GM12878 (cell line): Measurements from ENCODE around the gene TMPRSS6. TPM values are rescaled to one million over a fixed set of nuclear protein-coding genes. Genes with fewer than 3 reads are reported as not detected.

ENCODE experiments used
- ATAC-seq: fragments of 200-7000 bp; cut with Tn5 transposase; 3 replicates; pipeline ENCODE4 v1.9.1; 2020; ENCODE audit warnings: mild to moderate bottlenecking, moderate library complexity
- BruUV-seq: library from RNA; stranded (reverse); fragments of 400-500 nt; replicated peaks from 2 replicates; lab custom pipeline; 2021; lab: Mats Ljungman, UMichigan
- CTCF ChIA-PET: fragments of 300-600 bp; sonication (Branson Sonifier 250); formaldehyde crosslinking; extraction: SDS; loops from one replicate; lab custom pipeline; 2021; ENCODE audit warnings: inconsistent platforms; lab: Yijun Ruan, JAX
- POLR2A ChIA-PET: fragments of 350-600 bp; formaldehyde crosslinking; extraction: SDS; loops from one replicate; lab custom pipeline; 2021; ENCODE audit warnings: inconsistent platforms; lab: Charles Lee
- RAD21 ChIA-PET: fragments of 300-600 bp; sonication (Branson Sonifier 250); formaldehyde crosslinking; loops from one replicate; lab custom pipeline; 2023; ENCODE audit warnings: antibody characterized with exemption; ENCODE audit not compliant: unreplicated experiment; lab: Charles Lee
- SMC1A ChIA-PET: fragments of 300-600 bp; sonication (Branson Sonifier 250); formaldehyde crosslinking; loops from one replicate; lab custom pipeline; 2023; ENCODE audit not compliant: unreplicated experiment, uncharacterized antibody; lab: Charles Lee
- DNase-seq: peaks from one replicate; pipeline ENCODE4 v3.0.0-alpha.2; 2011; ENCODE audit warnings: low read depth, low spot score
- FAIRE-seq: peaks from 3 replicates; lab custom pipeline; 2011; peaks lifted over from hg19 to GRCh38; lab: Jason Lieb, UNC
- H2AFZ ChIP-seq: 2 replicates; pipeline ENCODE4 v1.6.0; 2011; ENCODE audit warnings: low read depth, low read length, control low read depth; ENCODE audit not compliant: control insufficient read depth
- H3K27ac ChIP-seq: 2 replicates; pipeline ENCODE4 v1.5.1; 2011; ENCODE audit warnings: control low read depth; ENCODE audit not compliant: control insufficient read depth, insufficient read depth
- H3K27me3 ChIP-seq, 2 experiments: replicated peaks in 1 of 2; 2 replicates each; pipeline versions ENCODE4 v1.6.0 to v1.6.1; 2011; ENCODE audit warnings: low read length in 1 of 2; ENCODE audit not compliant: control insufficient read depth in 2 of 2, insufficient read depth in 2 of 2
- H3K36me3 ChIP-seq, 2 experiments: 2 replicates each; pipeline ENCODE4 v1.5.1; 2011; ENCODE audit warnings: low read length in 1 of 2; ENCODE audit not compliant: control insufficient read depth in 2 of 2, insufficient read depth in 2 of 2
- H3K4me1 ChIP-seq: 2 replicates; pipeline ENCODE4 v1.6.1; 2011; ENCODE audit warnings: mild to moderate bottlenecking, low read length, moderate library complexity, mixed read lengths; ENCODE audit not compliant: control insufficient read depth, insufficient read depth
- H3K4me2 ChIP-seq: 2 replicates; pipeline ENCODE4 v1.6.0; 2011; ENCODE audit warnings: control low read depth; ENCODE audit not compliant: control insufficient read depth, insufficient read depth
- H3K4me3 ChIP-seq: fragments of 200-600 bp; sonication (generic); 2 replicates; pipeline ENCODE4 v1.5.1; 2016
- H3K79me2 ChIP-seq: 2 replicates; pipeline ENCODE4 v1.6.0; 2011; ENCODE audit warnings: low read length; ENCODE audit not compliant: control insufficient read depth, insufficient read depth
- H3K9ac ChIP-seq: 2 replicates; pipeline ENCODE4 v1.8.0; 2011; ENCODE audit warnings: low read length, control low read depth, mixed read lengths; ENCODE audit not compliant: control insufficient read depth, insufficient read depth
- H3K9me3 ChIP-seq: replicated peaks from 3 replicates; pipeline ENCODE4 v1.5.1; 2011; ENCODE audit warnings: mild to moderate bottlenecking, low read length; ENCODE audit not compliant: control insufficient read depth, insufficient read depth
- H4K20me1 ChIP-seq: 2 replicates; pipeline ENCODE4 v1.6.0; 2011; ENCODE audit not compliant: control insufficient read depth, insufficient read depth
- E4F1 ChIP-seq: fragments of 450-650 bp; IDR thresholded peaks from 2 replicates; pipeline ENCODE4 v1.6.1; 2018; ENCODE audit warnings: borderline replicate concordance, mild to moderate bottlenecking; ENCODE audit not compliant: partially characterized antibody
- ETV6 ChIP-seq, 2 experiments: fragments of 450-650 bp in 1 of 2; IDR thresholded peaks in 1 of 2; conservative IDR thresholded peaks in 1 of 2; 2 replicates each; pipeline ENCODE4 v1.6.1; 2014; ENCODE audit warnings: antibody characterized with exemption in 1 of 2, borderline replicate concordance in 1 of 2, low read depth in 1 of 2, mild to moderate bottlenecking in 1 of 2, moderate library complexity in 1 of 2
- GABPA ChIP-seq: IDR thresholded peaks from 2 replicates; pipeline ENCODE4 v1.6.1; 2014; ENCODE audit warnings: antibody characterized with exemption, low read depth, mild to moderate bottlenecking, inconsistent platforms
- IRF4 ChIP-seq: IDR thresholded peaks from 2 replicates; pipeline ENCODE4 v1.6.1; 2011; ENCODE audit warnings: low read depth, low read length
- KDM1A ChIP-seq: fragments of 200-600 bp; sonication (generic); IDR thresholded peaks from 2 replicates; pipeline ENCODE4 v1.6.1; 2016; ENCODE audit warnings: borderline replicate concordance
- MEF2A ChIP-seq: IDR thresholded peaks from 2 replicates; pipeline ENCODE4 v1.6.1; 2011; ENCODE audit warnings: low read depth, mild to moderate bottlenecking, low read length, moderate library complexity; ENCODE audit not compliant: insufficient read depth
- PAX5 ChIP-seq: IDR thresholded peaks from 2 replicates; pipeline ENCODE4 v1.6.1; 2011; ENCODE audit warnings: low read depth, low read length, borderline replicate concordance
- RCOR1 ChIP-seq: conservative IDR thresholded peaks from 2 replicates; pipeline ENCODE4 v1.6.1; 2012; ENCODE audit warnings: low read depth, low read length, improper control_type of control experiment
- RFX5 ChIP-seq: IDR thresholded peaks from 2 replicates; pipeline ENCODE4 v1.6.1; 2011; ENCODE audit warnings: low read depth, low read length, improper control_type of control experiment
- SMAD1 ChIP-seq: fragments of 450-650 bp; IDR thresholded peaks from 2 replicates; pipeline ENCODE4 v1.6.1; 2018; ENCODE audit warnings: mild to moderate bottlenecking, low read depth; ENCODE audit not compliant: partially characterized antibody
- ZNF592 ChIP-seq: fragments of 450-650 bp; IDR thresholded peaks from 2 replicates; pipeline ENCODE4 v1.6.1; 2017; ENCODE audit warnings: mild to moderate bottlenecking, moderate library complexity
- WGBS: methylation state at CpG from one replicate; pipeline ENCODE4 v1.1.6; 2016; ENCODE audit warnings: low lambda C conversion rate; ENCODE audit not compliant: insufficient replicate concordance, insufficient coverage; ENCODE audit errors: missing lambda C conversion rate; 5-methylcytosine and 5-hydroxymethylcytosine counted together
- in situ Hi-C: fragments of 300-500 bp; cut with MboI; formaldehyde crosslinking; loops from 9 replicates; pipeline ENCODE4 v1.14.3; 2018; ENCODE audit warnings: mixed read lengths
- intact Hi-C: fragments of 100-400 bp; cut with micrococcal nuclease; formaldehyde crosslinking; loops from one replicate; pipeline ENCODE4 v1.14.2; 2022; ENCODE audit not compliant: unreplicated experiment
- polyA plus RNA-seq, 11 experiments: library from polyadenylated mRNA; depleted of rRNA in 4 of 11; unstranded in 6 of 11; stranded (reverse) in 5 of 11; fragments of >200 nt; fragmentation: Nextera tagmentation in 4 of 11; fragmentation: Illumina TruSeq in 1 of 11; extraction: Ambion mirVana in 4 of 11; extraction: Trizol in 1 of 11; gene quantifications; 1 replicate in 1 of 11; 2 replicates in 10 of 11; pipeline versions ENCODE4 v1.2.1 to v1.2.3, GENCODE V29; 2011 to 2016; ENCODE audit warnings: inconsistent platforms in 2 of 11, missing spikeins in 2 of 11, low read depth in 1 of 11
- total RNA-seq, 4 experiments: library from RNA; depleted of rRNA in 3 of 4; stranded (reverse); fragments of >200 nt in 3 of 4; fragmentation: Illumina TruSeq in 1 of 4; extraction: Trizol in 1 of 4; gene quantifications; 2 replicates each; pipeline versions ENCODE4 v1.2.1 to v1.2.3, GENCODE V29; 2013 to 2021

The TMPRSS6 gene
- total and polyA plus RNA-seq, 10 of the 15 experiments (the other 5 are each of a cell fraction or from before 2014, with no cell fraction given), result 0.06 to 0.69 (median 0.19) TPM; not detected in 6

- DNase-seq (no peak), FAIRE-seq (no peak), ATAC-seq (no peak)
- SMC1A ChIA-PET, result no interaction called here
- POLR2A ChIA-PET, result interaction anchor here (1.1 kb wide), 1 partner anchor 16 kb away, joined by 3 read pairs; no protein-coding TSS in a partner anchor
- Histone ChIP-seq H3K79me2 (peaks cover 30% of the 10 kb centered on the region), H4K20me1 (peaks cover under 1% of the 10 kb centered on the region; the same call in 1 of the 2 replicates), H3K9me3 (no peaks in the 10 kb centered on the region), H3K27me3 (no peaks in the 10 kb centered on the region), H3K4me2 (no peak overlapping the region), H2AFZ (no peak overlapping the region), H3K4me1 (peaks cover 21% of the 10 kb centered on the region), H3K9ac (no peak overlapping the region), H3K36me3 (peaks cover 27 to 54% of the 10 kb centered on the region in 2 experiments), H3K4me3 (no peak overlapping the region), H3K27ac (no peak overlapping the region)
- in situ Hi-C loops, result no loop called here
- no TSS peak for BruUV-seq
- intact Hi-C loops, result loop anchor here (10.0 kb wide), 1 partner anchor 53 kb away; no protein-coding TSS in a partner anchor
- no peak for TF ChIP-seq RCOR1
- TF ChIP-seq RFX5, result no peak
- no peak for TF ChIP-seq MEF2A
- TF ChIP-seq GABPA, result no peak
- TF ChIP-seq IRF4, result no peak
- TF ChIP-seq PAX5, result no peak
- TF ChIP-seq ZNF592, result no peak
- no peak for TF ChIP-seq SMAD1
- TF ChIP-seq ETV6 (conservative IDR thresholded peaks at IDR 0.05 in 1 of 2, IDR thresholded peaks at IDR 0.05 in 1 of 2; ENCODE audit: borderline replicate concordance in 1 of 2, low read depth in 1 of 2), result no peak
- TF ChIP-seq KDM1A, result no peak
- no peak for TF ChIP-seq E4F1
- 86% methylated on average over 6 of the region's 6 CpGs for WGBS
- CTCF ChIA-PET, result interaction anchor here (1.1 to 1.3 kb wide), 2 partner anchors 25 to 64 kb away, joined by 3 to 4 read pairs; no protein-coding TSS in a partner anchor
- RAD21 ChIA-PET, result interaction anchor here (0.6 kb wide), 1 partner anchor 24 kb away, joined by 3 read pairs; no protein-coding TSS in a partner anchor
Measured at GRCh38 chr22:37141971-37142370, 32.5 kb upstream of the TMPRSS6 start.
